SJSA1 (cell line): ENCODE data around the gene RASA3. TPM values are rescaled to one million over a fixed set of nuclear protein-coding genes. Genes with fewer than 3 reads are reported as not detected.
"Not testable (repeated sequence)": the region's sequence is repeated elsewhere in the genome, so short reads cannot be mapped to it uniquely, and the experiment has no call there.

Source experiments
- DNase-seq, 2 experiments: peaks; one replicate each; pipeline ENCODE4 v3.0.0-alpha.2; 2015 to 2020; ENCODE audit warnings: low spot score in 2 of 2, low read depth in 1 of 2
- H3K27ac ChIP-seq: fragments of 250-450 bp; sonication (Bioruptor Pico); 2 replicates; pipeline ENCODE4 v1.5.1; 2020; ENCODE audit warnings: mild to moderate bottlenecking, moderate library complexity
- H3K27me3 ChIP-seq: fragments of 250-450 bp; sonication (Bioruptor Pico); replicated peaks from 2 replicates; pipeline ENCODE4 v1.5.1; 2020; ENCODE audit warnings: mild to moderate bottlenecking, moderate library complexity
- H3K36me3 ChIP-seq: fragments of 250-450 bp; sonication (Bioruptor Pico); 2 replicates; pipeline ENCODE4 v1.5.1; 2020; ENCODE audit warnings: mild to moderate bottlenecking
- H3K4me1 ChIP-seq: fragments of 250-450 bp; sonication (Bioruptor Pico); replicated peaks from 2 replicates; pipeline ENCODE4 v1.6.1; 2021; ENCODE audit warnings: mild to moderate bottlenecking
- H3K4me3 ChIP-seq: fragments of 250-450 bp; sonication (Bioruptor Pico); 2 replicates; pipeline ENCODE4 v1.5.1; 2020; ENCODE audit warnings: mild to moderate bottlenecking
- H3K9me3 ChIP-seq: fragments of 250-450 bp; sonication (Bioruptor Pico); replicated peaks from 2 replicates; pipeline ENCODE4 v1.5.1; 2020; ENCODE audit warnings: mild to moderate bottlenecking
- total RNA-seq: library from RNA; depleted of rRNA; stranded (reverse); fragments of >200 nt; shearing (Covaris generic); gene quantifications from 2 replicates; pipeline ENCODE4 v1.2.3, GENCODE V29; 2014; rRNA removed

The RASA3 gene, protein sequence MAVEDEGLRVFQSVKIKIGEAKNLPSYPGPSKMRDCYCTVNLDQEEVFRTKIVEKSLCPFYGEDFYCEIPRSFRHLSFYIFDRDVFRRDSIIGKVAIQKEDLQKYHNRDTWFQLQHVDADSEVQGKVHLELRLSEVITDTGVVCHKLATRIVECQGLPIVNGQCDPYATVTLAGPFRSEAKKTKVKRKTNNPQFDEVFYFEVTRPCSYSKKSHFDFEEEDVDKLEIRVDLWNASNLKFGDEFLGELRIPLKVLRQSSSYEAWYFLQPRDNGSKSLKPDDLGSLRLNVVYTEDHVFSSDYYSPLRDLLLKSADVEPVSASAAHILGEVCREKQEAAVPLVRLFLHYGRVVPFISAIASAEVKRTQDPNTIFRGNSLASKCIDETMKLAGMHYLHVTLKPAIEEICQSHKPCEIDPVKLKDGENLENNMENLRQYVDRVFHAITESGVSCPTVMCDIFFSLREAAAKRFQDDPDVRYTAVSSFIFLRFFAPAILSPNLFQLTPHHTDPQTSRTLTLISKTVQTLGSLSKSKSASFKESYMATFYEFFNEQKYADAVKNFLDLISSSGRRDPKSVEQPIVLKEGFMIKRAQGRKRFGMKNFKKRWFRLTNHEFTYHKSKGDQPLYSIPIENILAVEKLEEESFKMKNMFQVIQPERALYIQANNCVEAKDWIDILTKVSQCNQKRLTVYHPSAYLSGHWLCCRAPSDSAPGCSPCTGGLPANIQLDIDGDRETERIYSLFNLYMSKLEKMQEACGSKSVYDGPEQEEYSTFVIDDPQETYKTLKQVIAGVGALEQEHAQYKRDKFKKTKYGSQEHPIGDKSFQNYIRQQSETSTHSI
- total RNA-seq: 17.2 and 19.8 TPM in 2 replicates

DNA sequence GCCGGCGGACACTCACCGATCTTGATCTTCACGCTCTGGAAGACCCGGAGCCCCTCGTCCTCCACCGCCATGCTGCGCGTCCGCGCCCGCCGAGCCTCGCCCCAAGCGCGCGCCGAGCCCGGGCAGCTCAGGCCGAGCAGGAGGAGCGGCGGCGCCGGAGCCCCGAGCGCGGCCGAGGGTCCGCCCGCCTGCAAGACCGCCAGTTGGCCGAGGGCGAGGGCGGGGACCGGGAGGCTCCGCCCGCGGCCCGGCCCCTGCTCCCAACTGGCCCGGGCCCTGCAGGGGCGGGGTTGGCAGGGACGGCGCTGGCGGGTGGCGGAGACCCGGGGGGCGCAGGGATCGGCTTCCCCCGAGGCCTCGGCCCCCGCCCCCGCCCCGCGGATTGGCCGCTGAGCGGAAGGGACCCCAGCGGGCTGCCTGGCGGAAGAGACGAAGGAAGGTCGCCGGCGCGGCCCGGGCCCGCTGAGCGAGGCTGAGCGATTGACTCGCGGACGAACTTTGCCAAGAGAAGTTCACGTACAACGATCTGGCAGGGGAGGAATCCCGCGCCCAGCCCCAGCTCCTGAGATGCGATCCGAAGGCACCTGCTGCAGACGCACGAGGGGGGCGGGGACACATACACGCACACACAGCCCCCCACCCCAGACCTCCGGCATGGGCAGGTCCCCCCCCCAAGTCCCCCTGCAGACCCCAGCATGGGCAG is at the start of gene RASA3:
RASA3 (minus strand) TSS at position 205 of the 703 bp plus-strand sequence; CDS start at position 71, 134 bp downstream.
- H3K4me3 ChIP-seq: peak within 1 kb of the TSS; percentile 96
- no peaks in the 10 kb centered on the region for H3K27me3 ChIP-seq
- DNase-seq: peak; percentile 60 to 70
- peaks cover 19% of the 10 kb centered on the region for H3K36me3 ChIP-seq
- 0 out of 2 replicates have a peak, but pooled peaks cover 3% of the 10 kb centered on the region for H3K9me3 ChIP-seq
- H3K27ac ChIP-seq: peak within 1 kb of the TSS; percentile 84
- peaks cover 50% of the 10 kb centered on the region for H3K4me1 ChIP-seq

DNA sequence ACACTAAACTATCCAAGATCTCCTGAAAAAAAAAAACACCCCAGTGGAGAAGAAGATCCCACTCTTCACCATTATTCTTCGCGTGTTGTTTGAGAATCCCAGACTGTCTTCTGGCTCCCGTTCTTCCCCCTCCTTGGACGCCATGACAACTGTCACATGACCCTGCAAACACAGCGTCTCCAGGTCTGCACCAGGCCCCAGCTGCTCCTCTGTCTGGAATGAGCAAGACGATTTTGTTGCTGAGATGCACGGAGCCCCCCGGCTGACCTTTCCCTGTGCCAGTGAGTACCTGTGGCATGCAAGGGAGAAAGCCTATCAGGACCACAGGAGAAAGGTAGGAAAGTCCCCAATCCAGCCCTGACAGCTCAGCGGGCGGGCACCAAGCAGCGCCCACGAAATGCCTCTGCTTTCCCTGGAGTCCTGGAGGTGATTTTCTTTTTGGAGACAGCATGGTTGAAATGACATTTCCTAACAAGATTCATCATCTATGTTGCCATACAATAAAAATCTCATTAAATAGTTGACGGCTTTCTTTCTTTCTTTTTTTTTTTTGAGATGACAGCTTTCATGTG is 46.8 kb upstream of the RASA3 start, which contains the start of gene CFAP97D2:
CFAP97D2 (plus strand) TSS at position 171 of the 572 bp plus-strand sequence; CDS start at position 245, 74 bp downstream.
- H3K9me3 ChIP-seq: no peaks in the 10 kb centered on the region
- no peak for DNase-seq
- H3K27ac ChIP-seq: no peak within 1 kb of the TSS
- no peak within 1 kb of the TSS for H3K4me3 ChIP-seq
- no peaks in the 10 kb centered on the region for H3K27me3 ChIP-seq
- H3K36me3 ChIP-seq: no peaks in the 10 kb centered on the region
- peaks cover 12% of the 10 kb centered on the region; the same call in 1 of the 2 replicates for H3K4me1 ChIP-seq

DNA sequence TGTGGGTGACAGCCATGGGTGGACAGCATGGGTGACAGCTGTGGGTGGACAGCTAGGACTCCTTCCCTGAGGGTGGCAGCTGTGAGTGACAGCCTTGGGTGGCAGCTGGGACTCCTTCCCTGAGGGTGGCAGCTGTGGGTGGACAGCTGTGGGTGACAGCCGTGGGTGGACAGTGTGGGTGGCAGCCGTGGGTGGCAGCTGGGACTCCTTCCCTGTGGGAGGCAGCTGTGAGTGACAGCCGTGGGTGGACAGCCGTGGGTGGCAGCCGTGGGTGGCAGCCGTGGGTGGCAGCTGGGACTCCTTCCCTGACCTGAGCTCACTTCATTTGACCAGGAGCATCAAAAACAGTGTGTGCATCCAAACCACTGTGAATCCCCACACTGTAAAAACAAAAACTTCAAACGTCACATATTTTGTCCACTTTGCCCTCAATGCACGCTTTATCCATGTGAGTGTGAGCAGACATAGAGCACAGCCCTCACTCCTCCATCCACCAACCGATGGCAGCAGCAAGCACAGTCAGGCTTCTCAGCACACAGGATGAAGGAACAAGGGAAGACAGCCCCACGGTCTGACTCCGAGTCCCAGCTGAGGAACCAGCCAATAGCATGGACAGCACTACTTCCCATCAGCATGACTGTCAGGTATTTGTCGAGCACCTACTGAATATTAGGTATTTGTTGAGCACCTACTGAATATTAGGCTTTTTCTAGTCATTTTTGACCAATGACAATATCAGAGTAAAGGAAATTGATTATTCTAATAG is 45.0 kb upstream of the RASA3 start:
- Histone ChIP-seq H3K4me3 (no peak overlapping the region), H3K9me3 (peaks cover 6% of the 10 kb centered on the region; the same call in 1 of the 2 replicates), H3K36me3 (no peaks in the 10 kb centered on the region), H3K4me1 (peaks cover 6% of the 10 kb centered on the region; the same call in 1 of the 2 replicates), H3K27ac (no peak overlapping the region), H3K27me3 (no peaks in the 10 kb centered on the region)
- no peak for DNase-seq

DNA sequence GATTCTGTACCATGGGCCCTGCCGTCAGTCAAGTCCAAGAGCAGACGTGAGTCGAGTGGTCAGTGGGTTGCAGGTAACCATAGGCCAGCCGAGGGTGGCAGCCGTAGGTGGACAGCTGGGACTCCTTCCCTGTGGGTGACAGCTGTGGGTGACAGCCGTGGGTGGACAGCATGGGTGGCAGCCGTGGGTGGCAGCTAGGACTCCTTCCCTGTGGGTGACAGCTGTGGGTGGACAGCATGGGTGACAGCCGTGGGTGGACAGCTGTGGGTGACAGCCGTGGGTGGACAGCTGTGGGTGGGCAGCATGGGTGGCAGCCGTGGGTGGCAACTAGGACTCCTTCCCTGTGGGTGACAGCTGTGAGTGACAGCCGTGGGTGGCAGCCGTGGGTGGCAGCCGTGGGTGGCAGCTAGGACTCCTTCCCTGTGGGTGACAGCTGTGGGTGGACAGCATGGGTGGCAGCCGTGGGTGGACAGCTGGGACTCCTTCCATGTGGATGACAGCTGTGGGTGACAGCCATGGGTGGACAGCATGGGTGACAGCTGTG is 44.0 kb upstream of the RASA3 start:
- H3K36me3 ChIP-seq, H3K4me1 ChIP-seq, H3K27me3 ChIP-seq, H3K27ac ChIP-seq, H3K4me3 ChIP-seq, DNase-seq, H3K9me3 ChIP-seq: not testable (repeated sequence)

DNA sequence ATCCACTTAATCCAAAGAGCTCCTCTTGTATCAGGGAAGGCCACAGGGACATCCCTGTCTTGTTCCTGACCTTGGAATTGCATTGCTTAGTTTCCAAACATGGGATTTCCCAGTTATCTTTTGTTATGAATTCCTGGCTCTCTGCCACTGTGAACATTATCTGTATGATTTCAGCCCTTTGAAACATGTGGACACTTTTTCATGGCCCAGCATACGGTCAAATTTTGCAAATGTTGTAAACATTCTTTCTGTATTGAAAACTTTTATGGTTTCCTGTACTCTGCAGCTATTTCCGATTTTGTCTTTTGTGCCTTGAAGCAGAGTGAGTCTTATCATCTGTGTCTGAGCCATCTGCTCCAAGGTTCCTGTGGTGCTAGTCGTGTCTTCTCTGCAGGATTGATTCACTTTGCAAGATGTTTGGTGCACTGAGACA is 42.1 kb upstream of the RASA3 start:
- DNase-seq: no peak
- peaks cover 6% of the 10 kb centered on the region; the same call in 1 of the 2 replicates for H3K4me1 ChIP-seq
- H3K36me3 ChIP-seq: no peaks in the 10 kb centered on the region
- no peaks in the 10 kb centered on the region for H3K27me3 ChIP-seq
- H3K4me3 ChIP-seq: no peak overlapping the region
- no peak overlapping the region for H3K27ac ChIP-seq
- peaks cover 6% of the 10 kb centered on the region; the same call in 1 of the 2 replicates for H3K9me3 ChIP-seq

DNA sequence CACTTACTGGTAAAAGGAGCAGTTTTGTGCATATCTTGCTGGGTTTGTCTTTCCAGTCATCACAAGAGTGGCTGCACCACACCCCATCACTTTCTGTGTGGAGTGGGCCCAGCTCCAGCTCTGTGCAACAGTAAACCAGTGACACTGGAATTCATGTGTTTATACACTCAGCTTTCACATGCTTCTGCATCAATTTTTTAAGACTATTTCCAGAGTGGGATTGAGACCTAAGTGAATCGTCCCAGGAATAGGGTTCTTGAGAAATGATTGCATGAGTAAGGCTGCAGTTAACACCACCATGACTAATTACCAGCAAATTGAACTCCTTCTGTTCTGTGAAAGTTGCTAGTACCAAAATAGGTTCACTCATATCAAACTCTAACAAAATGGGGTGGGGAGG is 41.3 kb upstream of the RASA3 start:
- DNase-seq: no peak
- H3K4me3 ChIP-seq: no peak overlapping the region
- H3K27me3 ChIP-seq: no peaks in the 10 kb centered on the region
- peaks cover 6% of the 10 kb centered on the region; the same call in 1 of the 2 replicates for H3K4me1 ChIP-seq
- no peak overlapping the region for H3K27ac ChIP-seq
- H3K36me3 ChIP-seq: no peaks in the 10 kb centered on the region
- H3K9me3 ChIP-seq: peaks cover 6% of the 10 kb centered on the region; the same call in 1 of the 2 replicates

DNA sequence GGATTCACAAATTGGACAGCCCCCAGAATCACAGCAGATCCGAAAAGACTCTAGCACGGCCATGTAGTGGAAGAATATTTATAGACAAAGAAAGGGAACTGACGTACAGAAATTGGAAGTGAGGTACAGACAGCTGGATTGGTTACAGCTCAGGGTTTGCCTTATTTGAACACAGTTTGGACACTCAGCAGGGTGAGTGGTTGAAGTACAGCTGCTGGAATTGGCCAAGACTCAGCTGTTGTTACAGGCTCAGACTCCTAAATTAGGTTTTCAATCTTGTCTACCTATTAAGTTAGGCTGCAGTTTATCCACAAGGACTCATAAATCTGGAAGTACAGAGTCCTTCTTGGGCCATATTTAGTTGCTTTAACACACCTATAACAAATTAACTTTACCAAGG is 40.8 kb upstream of the RASA3 start:
- Histone ChIP-seq H3K4me1 (peaks cover 6% of the 10 kb centered on the region; the same call in 1 of the 2 replicates), H3K36me3 (no peaks in the 10 kb centered on the region), H3K27ac (no peak overlapping the region), H3K27me3 (no peaks in the 10 kb centered on the region), H3K9me3 (peaks cover 6% of the 10 kb centered on the region; the same call in 1 of the 2 replicates), H3K4me3 (no peak overlapping the region)
- no peak for DNase-seq

DNA sequence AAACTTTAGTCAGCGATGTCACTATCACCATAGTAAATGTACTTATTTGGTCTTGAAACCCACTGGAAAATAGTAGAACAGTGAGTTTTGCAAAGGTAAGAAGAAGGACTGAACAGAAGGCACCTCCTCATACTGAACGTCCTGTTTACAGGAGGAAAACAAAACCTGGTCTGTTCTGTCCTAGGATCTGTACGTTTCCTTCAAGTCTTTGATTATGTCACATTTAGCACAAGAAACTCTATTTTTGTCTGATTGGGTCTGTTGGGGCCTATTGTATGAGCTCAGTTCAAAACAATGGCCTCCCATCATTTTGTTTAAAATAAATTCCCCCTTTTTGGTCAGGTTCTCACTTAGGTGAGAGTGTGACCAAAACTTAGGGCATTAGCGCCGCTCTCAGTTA is 35.5 kb upstream of the RASA3 start:
- Histone ChIP-seq H3K36me3 (no peaks in the 10 kb centered on the region), H3K4me1 (no peaks in the 10 kb centered on the region), H3K4me3 (no peak overlapping the region), H3K27me3 (no peaks in the 10 kb centered on the region), H3K9me3 (no peaks in the 10 kb centered on the region; the same call in 1 of the 2 replicates), H3K27ac (no peak overlapping the region)
- no peak for DNase-seq

DNA sequence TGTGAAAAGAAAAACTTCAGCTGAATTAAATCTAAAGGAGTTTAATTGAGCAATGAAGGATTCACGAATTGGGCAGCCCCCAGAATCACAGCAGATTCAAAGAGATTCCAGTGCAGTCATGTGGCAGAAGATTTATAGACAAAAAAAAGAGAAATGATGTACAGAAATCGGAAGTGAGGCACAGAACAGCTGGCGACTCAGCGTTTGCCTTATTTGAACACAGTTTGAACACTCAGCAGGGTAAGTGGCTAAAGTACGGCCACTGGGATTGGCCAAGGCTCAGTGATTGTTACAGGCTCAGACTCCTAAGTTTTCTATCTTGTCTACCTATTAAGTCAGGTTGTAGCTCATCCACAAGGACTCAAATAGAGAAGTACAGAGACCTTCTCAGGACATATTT is 35.0 kb upstream of the RASA3 start:
- no peaks in the 10 kb centered on the region for H3K9me3 ChIP-seq
- DNase-seq: no peak
- no peaks in the 10 kb centered on the region for H3K27me3 ChIP-seq
- no peak overlapping the region for H3K4me3 ChIP-seq
- no peaks in the 10 kb centered on the region for H3K36me3 ChIP-seq
- no peak overlapping the region for H3K27ac ChIP-seq
- H3K4me1 ChIP-seq: no peaks in the 10 kb centered on the region

DNA sequence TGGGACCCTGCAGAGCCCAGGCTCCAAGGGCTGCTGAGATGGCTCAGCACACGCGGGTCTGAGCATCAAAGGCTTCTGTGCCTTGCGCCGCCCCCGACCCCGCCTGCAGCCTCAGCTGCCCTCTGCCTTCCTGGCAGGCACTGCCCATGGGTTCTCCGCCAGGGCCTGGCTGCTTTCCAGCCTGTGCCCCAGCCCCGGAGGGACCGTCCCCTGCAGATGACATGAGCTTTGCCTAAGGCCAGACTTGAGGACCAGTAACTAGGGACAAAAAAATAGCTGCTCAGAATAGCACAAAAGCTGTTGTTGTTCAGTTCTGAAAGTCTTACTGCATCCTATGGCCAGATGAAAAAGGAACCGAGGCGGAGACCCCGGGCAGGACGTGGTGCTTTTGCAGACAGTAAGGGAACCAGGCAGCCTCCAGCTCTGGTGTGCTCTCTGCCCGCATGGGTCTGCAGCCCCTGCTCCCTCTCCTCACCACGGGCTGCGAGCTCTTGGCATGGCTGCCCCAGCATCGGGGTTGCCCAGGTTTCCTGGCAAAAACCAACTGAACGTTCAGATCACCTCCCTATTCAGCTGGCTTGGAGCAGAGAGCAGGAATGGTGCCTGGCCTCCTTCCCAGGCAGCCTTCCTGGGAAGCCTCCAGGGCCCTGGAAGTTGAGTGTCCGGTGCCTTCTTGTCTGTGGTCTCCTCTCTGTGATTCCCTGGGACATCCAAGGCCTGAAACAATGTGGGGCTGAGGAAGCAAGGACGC is 34.1 kb upstream of the RASA3 start:
- Histone ChIP-seq H3K9me3 (no peaks in the 10 kb centered on the region), H3K4me3 (no peak overlapping the region), H3K4me1 (no peaks in the 10 kb centered on the region), H3K27ac (no peak overlapping the region), H3K27me3 (no peaks in the 10 kb centered on the region), H3K36me3 (no peaks in the 10 kb centered on the region)
- DNase-seq: no peak

DNA sequence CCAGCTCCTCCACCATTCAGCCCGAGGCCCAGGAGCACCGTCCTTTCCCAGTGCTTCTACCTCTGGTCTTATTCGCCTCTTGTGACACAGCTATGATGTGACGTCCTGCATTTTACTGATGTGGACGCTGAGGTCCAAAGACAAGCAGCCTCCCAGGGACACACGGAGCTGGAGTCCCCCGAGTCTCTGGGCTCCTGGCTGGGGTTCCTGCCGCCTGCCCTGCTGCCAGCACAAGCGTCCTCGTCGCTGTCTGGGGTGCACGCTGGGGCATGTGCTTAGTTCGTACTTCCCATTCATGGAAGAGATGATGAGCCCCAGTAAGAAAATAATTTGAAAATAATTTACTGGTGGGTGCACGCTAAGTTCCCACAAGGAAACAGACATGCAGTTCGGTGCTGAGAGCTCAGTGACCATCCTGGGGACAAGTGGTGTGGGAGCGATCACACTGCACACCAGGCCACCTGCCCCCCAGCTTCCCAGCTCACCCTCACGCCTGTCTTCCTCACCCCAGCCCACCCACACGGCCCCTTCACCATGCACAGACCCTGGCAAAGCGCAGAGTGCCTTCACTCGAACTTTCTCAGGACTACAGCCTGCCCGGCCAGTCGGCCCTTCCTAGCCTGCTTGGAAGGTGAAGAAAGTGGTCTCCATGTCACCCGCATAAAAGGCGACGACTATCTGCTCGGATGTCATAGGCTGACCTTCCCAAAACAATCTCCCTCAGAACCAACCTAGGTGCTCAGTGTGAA is 32.4 kb upstream of the RASA3 start:
- no peak for DNase-seq
- Histone ChIP-seq H3K36me3 (no peaks in the 10 kb centered on the region), H3K4me3 (no peak overlapping the region), H3K9me3 (no peaks in the 10 kb centered on the region), H3K27me3 (no peaks in the 10 kb centered on the region), H3K27ac (no peak overlapping the region), H3K4me1 (0 out of 2 replicates have a peak, but pooled peaks cover 3% of the 10 kb centered on the region)
